Gastrocnemius medialis (tissue), 4 donors: ENCODE measurements around the gene DIP2C.

ENCODE experiments used
- CTCF ChIP-seq, 5 experiments: fragments of 450-650 bp in 3 of 5; fragments of 200-600 bp in 2 of 5; sonication (generic) in 2 of 5; IDR thresholded peaks in 4 of 5; conservative IDR thresholded peaks in 1 of 5; 1 replicate in 4 of 5; 2 replicates in 1 of 5; pipeline ENCODE4 v1.5.1; 2016 to 2019; ENCODE audit warnings: antibody characterized with exemption in 5 of 5, mild to moderate bottlenecking in 3 of 5, moderate library complexity in 3 of 5
- POLR2A ChIP-seq, 2 donors: fragments of 450-650 bp; IDR thresholded peaks; one replicate each; pipeline ENCODE4 v1.6.1; 2017; ENCODE audit warnings: antibody characterized with exemption in 2 of 2, mild to moderate bottlenecking in 2 of 2, moderate library complexity in 2 of 2

DNA sequence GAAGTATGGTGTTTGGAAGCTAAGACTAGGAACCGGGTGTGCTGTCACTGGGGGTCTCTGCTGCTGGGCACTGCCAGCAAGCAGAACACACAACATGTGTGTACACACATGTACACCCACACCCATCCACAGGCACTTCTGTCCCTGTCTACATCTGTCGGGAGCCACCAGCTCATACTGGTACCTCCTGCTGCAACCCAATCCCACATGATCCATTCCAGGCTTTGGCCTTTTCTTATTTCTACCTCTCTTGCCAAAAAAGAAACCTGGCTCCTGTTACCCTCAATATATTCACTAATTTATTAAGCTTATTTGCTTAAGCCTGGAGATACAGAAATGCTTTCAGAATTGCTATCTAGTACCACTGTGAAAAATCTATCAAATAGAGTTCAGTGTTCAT, 246.0 kb downstream of the DIP2C start:
- TF ChIP-seq CTCF (IDR thresholded peaks at IDR 0.05 in 4 of 5, conservative IDR thresholded peaks at IDR 0.05 in 1 of 5) (no peak), POLR2A (IDR thresholded peaks at IDR 0.05) (no peak)
